Esophagus squamous epithelium (tissue), 5 donors: ENCODE measurements around the gene CEP95. TPM values are rescaled to one million over a fixed set of nuclear protein-coding genes. Genes with fewer than 3 reads are reported as not detected.
A peak's percentile ranks its signal among the peaks of the same experiment; 100 is the strongest.
"Not testable (repeated sequence)": the region's sequence is repeated elsewhere in the genome, so short reads cannot be mapped to it uniquely, and the experiment has no call there.

Experiments
- DNase-seq: peaks from one replicate; lab custom pipeline; 2025; lab: John Stamatoyannopoulos, UW
- H3K27ac ChIP-seq, 4 donors: fragments of 200-600 bp; sonication (generic); one replicate each; pipeline ENCODE4 v1.5.1; 2016 to 2019; ENCODE audit warnings: mild to moderate bottlenecking in 1 of 4
- H3K27me3 ChIP-seq, 4 donors: fragments of 200-600 bp; sonication (generic); 1 replicate in 3 of 4; 2 replicates in 1 of 4; pipeline versions ENCODE4 v1.5.1 to v1.6.0; 2017 to 2021; ENCODE audit warnings: antibody characterized with exemption in 1 of 4
- H3K36me3 ChIP-seq, 3 donors: fragments of 200-600 bp; sonication (generic); one replicate each; pipeline ENCODE4 v1.5.1; 2016 to 2019
- H3K4me1 ChIP-seq, 3 donors: fragments of 200-600 bp; sonication (generic); one replicate each; pipeline ENCODE4 v1.5.1; 2017 to 2019
- H3K4me3 ChIP-seq, 4 donors: fragments of 200-600 bp; sonication (generic); 1 replicate in 3 of 4; 2 replicates in 1 of 4; pipeline ENCODE4 v1.5.1; 2016 to 2019; ENCODE audit warnings: mild to moderate bottlenecking in 2 of 4, moderate library complexity in 1 of 4
- H3K9me3 ChIP-seq, 3 donors: fragments of 200-600 bp; sonication (generic); one replicate each; pipeline ENCODE4 v1.5.1; 2016 to 2019
- CTCF ChIP-seq, 6 experiments: fragments of 450-650 bp in 4 of 6; fragments of 200-600 bp in 2 of 6; sonication (generic) in 2 of 6; IDR thresholded peaks; one replicate each; pipeline ENCODE4 v1.5.1; 2016 to 2019; ENCODE audit warnings: antibody characterized with exemption in 6 of 6, mild to moderate bottlenecking in 4 of 6, moderate library complexity in 4 of 6
- POLR2A ChIP-seq, 4 donors: fragments of 450-650 bp; IDR thresholded peaks; one replicate each; pipeline ENCODE4 v1.6.1; 2017; ENCODE audit warnings: antibody characterized with exemption in 4 of 4, mild to moderate bottlenecking in 4 of 4, moderate library complexity in 3 of 4
- WGBS, 2 donors: methylation state at CpG; one replicate each; pipeline ENCODE4 v1.1.5; 2018; 5-methylcytosine and 5-hydroxymethylcytosine counted together
- intact Hi-C: fragments of 100-400 bp; cut with DNase I; formaldehyde crosslinking; loops from one replicate; pipeline ENCODE4 v1.15.0; 2022
- total RNA-seq, 4 donors: library from RNA; depleted of rRNA; stranded (reverse); fragments of >200 nt; gene quantifications; one replicate each; pipeline ENCODE4 v1.1.0, GENCODE V29; 2016
- donor health status: DM: yes; HTN: yes; CAD: no.

CEP95 gene
- total RNA-seq, 4 donors from 2014 or later, result 10.3 to 44.1 (median 23.6) TPM

DNA sequence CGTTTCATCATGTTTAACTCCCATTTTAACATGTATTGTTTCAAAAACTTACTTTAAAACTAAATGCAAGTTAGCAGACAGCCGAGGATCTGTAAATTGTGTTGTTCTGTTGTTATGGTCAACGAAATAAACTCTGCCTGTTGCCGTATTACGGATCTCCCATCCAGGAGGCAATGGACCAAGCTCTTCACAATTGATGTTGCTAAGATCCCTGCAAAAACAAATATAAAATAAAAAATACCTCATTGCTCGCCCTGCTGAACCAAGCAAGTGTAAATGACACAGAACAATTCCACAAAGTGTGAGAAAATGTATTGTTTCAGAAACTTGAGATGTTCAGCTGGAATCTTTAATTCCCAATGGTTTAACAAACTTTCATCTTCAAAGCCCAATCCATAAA lies 65.0 kb downstream of the CEP95 start:
- peaks cover 0 to 5% (median 0%) of the 10 kb centered on the region in 3 donors for H3K4me1 ChIP-seq
- H3K27ac ChIP-seq, result no peak overlapping the region
- TF ChIP-seq POLR2A (IDR thresholded peaks at IDR 0.05), result no peak
- TF ChIP-seq CTCF (IDR thresholded peaks at IDR 0.05), result no peak
- H3K4me3 ChIP-seq, result no peak overlapping the region
- 61 to 88% methylated on average over 6 of the region's 6 CpGs for WGBS, 2 donors
- no peak for DNase-seq
- intact Hi-C loops, result no loop called here
- H3K36me3 ChIP-seq, result peaks cover 0 to 56% (median 9%) of the 10 kb centered on the region in 3 donors
- no peaks in the 10 kb centered on the region for H3K27me3 ChIP-seq
- no peaks in the 10 kb centered on the region for H3K9me3 ChIP-seq

DNA sequence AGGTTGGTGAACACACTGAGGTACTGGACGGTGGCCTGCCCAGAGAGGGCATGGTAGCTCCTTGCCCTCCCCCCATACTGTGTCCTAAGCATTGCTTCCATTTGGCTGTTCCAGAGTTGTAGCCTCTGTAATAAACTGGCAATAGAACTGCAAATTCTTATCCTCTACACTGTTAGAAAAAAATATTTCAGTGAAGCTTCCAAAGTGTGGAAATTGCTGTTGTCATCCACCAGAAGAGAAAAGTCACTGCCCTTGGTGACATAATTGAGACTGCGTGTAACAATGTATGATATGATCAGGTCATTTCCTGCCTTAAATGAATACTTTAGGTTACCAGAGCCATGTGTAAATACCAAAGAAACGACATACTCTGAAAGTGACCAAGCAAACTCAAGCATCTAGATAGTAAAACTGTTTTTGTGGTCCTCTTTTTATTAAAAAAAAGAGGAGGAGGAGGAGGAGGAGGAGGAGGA lies 65.9 kb downstream of the CEP95 start:
- Histone ChIP-seq H3K9me3 (no peaks in the 10 kb centered on the region), H3K4me1 (peaks cover 0 to 5% (median 0%) of the 10 kb centered on the region in 3 donors), H3K27ac (peak overlapping the region in 1 of 4 donors; percentile 32), H3K36me3 (peaks cover 0 to 60% (median 9%) of the 10 kb centered on the region in 3 donors), H3K4me3 (no peak overlapping the region), H3K27me3 (no peaks in the 10 kb centered on the region)
- intact Hi-C loops, result no loop called here
- DNase-seq, result no peak
- WGBS, 2 donors, result 37 to 66% methylated on average over 3 of the region's 3 CpGs
- no peak for TF ChIP-seq POLR2A (IDR thresholded peaks at IDR 0.05)
- TF ChIP-seq CTCF (IDR thresholded peaks at IDR 0.05), result no peak

- H3K9me3 ChIP-seq, result no peaks in the 10 kb centered on the region
- peaks cover 0 to 5% (median 0%) of the 10 kb centered on the region in 3 donors for H3K4me1 ChIP-seq
- intact Hi-C loops, result no loop called here
- DNase-seq, result no peak
- H3K27ac ChIP-seq, result peak overlapping the region in 1 of 4 donors; percentile 2
- TF ChIP-seq CTCF (IDR thresholded peaks at IDR 0.05) (no peak), POLR2A (IDR thresholded peaks at IDR 0.05) (no peak)
- H3K36me3 ChIP-seq, result peaks cover 0 to 60% (median 7%) of the 10 kb centered on the region in 3 donors
- no peaks in the 10 kb centered on the region for H3K27me3 ChIP-seq
- no peak overlapping the region for H3K4me3 ChIP-seq
Observed at GRCh38 chr17:64573214-64573613, 66.4 kb downstream of the CEP95 start.

DNA sequence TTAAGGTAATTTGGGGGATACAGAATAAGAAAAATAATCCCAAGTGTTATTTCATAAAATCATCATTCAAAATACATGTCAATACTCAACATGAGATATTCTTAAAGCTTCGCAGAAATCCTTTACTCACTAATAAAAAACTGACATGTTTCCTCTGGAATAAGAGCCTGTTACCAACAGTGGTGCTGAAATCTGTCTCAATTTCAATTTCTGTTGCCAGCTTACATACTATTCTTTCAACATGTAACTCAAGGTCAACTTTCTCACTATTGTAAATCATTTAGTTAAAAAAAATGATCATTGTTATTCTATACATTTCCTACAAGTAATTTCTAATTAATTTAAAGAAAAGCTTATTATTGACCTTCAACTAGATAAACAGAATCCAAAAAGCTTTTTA lies 67.9 kb downstream of the CEP95 start:
- Histone ChIP-seq H3K27me3 (no peaks in the 10 kb centered on the region), H3K4me3 (no peak overlapping the region), H3K9me3 (no peaks in the 10 kb centered on the region), H3K4me1 (peaks cover 0 to 5% (median 0%) of the 10 kb centered on the region in 3 donors), H3K27ac (no peak overlapping the region), H3K36me3 (peaks cover 0 to 61% (median 0%) of the 10 kb centered on the region in 3 donors)
- intact Hi-C loops, result no loop called here
- TF ChIP-seq POLR2A (IDR thresholded peaks at IDR 0.05) (no peak), CTCF (IDR thresholded peaks at IDR 0.05) (no peak)
- DNase-seq, result no peak
- 81 to 92% methylated on average over 1 of the region's 1 CpG for WGBS, 2 donors

DNA sequence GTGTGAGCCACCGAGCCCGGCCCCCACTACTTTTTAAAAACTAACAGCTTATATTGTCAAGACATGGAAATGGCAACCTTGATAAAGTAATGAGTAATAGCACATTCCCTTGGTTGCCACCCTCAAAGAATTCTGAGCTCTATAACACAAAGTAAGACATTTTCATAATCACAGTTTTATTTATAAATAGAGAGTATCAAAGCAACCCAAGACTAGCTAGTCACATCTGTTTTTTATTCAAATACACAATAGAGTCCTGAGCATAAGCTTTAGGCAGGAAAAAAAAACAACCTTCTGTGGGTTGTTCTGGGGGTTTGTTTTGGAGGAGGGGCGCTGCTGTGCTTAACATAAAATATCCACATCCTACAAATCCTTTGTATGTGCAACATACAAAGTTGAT lies 68.7 kb downstream of the CEP95 start:
- Histone ChIP-seq H3K27me3 (no peaks in the 10 kb centered on the region), H3K27ac (no peak overlapping the region), H3K4me3 (no peak overlapping the region), H3K9me3 (no peaks in the 10 kb centered on the region), H3K4me1 (peaks cover 0 to 5% (median 0%) of the 10 kb centered on the region in 3 donors), H3K36me3 (peaks cover 0 to 63% (median 0%) of the 10 kb centered on the region in 3 donors)
- intact Hi-C loops, result no loop called here
- DNase-seq, result no peak
- TF ChIP-seq POLR2A (IDR thresholded peaks at IDR 0.05), result no peak
- TF ChIP-seq CTCF (IDR thresholded peaks at IDR 0.05), result no peak
- 81 to 100% methylated on average over 1 to 3 of the region's 3 CpGs for WGBS, 2 donors

- H3K4me3 ChIP-seq, H3K27me3 ChIP-seq, H3K27ac ChIP-seq, DNase-seq, H3K4me1 ChIP-seq, H3K9me3 ChIP-seq, intact Hi-C loops: not testable (repeated sequence)
- WGBS, 2 donors, result 100% methylated on average over 4 of the region's 4 CpGs
- peaks cover 0 to 64% (median 0%) of the 10 kb centered on the region in 3 donors for H3K36me3 ChIP-seq
Observed at GRCh38 chr17:64577025-64577424, 70.2 kb downstream of the CEP95 start.
